HepG2 (cell line): Measurements from ENCODE around the gene SQOR. TPM values are rescaled to one million over a fixed set of nuclear protein-coding genes. Genes with fewer than 3 reads are reported as not detected.

Experiments
- CENPT ChIP-seq: sonication (generic); formaldehyde crosslinking; IDR thresholded peaks from 2 replicates; pipeline ENCODE4 v1.8.0; 2022; ENCODE audit warnings: low read depth, mild to moderate bottlenecking, moderate library complexity, missing genetic modification reagents
- MLXIP ChIP-seq: sonication (generic); formaldehyde crosslinking; IDR thresholded peaks from 2 replicates; pipeline ENCODE4 v1.9.0; 2021; ENCODE audit warnings: missing genetic modification reagents, borderline replicate concordance
- RFX5 ChIP-seq: IDR thresholded peaks from 2 replicates; pipeline ENCODE4 v1.6.1; 2011; ENCODE audit warnings: low read depth, low read length, improper control_type of control experiment
- RNF2 ChIP-seq: fragments of 450-650 bp; conservative IDR thresholded peaks from 2 replicates; pipeline ENCODE4 v1.6.1; 2016; ENCODE audit warnings: low read depth
- SRF ChIP-seq: IDR thresholded peaks from 2 replicates; pipeline ENCODE4 v1.6.1; 2011; ENCODE audit warnings: mild to moderate bottlenecking, low read depth, low read length, moderate library complexity
- TERF1 ChIP-seq: sonication (generic); formaldehyde crosslinking; IDR thresholded peaks from 2 replicates; pipeline ENCODE4 v1.8.0; 2022; ENCODE audit warnings: mild to moderate bottlenecking, missing genetic modification reagents, moderate library complexity
- TRIM22 ChIP-seq: fragments of 450-650 bp; IDR thresholded peaks from 2 replicates; pipeline ENCODE4 v1.6.1; 2017
- ZNF232 ChIP-seq: sonication (generic); formaldehyde crosslinking; IDR thresholded peaks from 2 replicates; pipeline ENCODE4 v1.4.0; 2020; ENCODE audit warnings: missing genetic modification reagents, borderline replicate concordance
- ZNF282 ChIP-seq: fragments of 450-650 bp; IDR thresholded peaks from 2 replicates; pipeline ENCODE4 v1.6.1; 2018; ENCODE audit not compliant: partially characterized antibody
- ZNF354B ChIP-seq: sonication (generic); formaldehyde crosslinking; IDR thresholded peaks from 2 replicates; pipeline ENCODE4 v1.8.0; 2022; ENCODE audit warnings: mild to moderate bottlenecking, missing genetic modification reagents
- ZNF7 ChIP-seq: IDR thresholded peaks from 2 replicates; pipeline ENCODE4 v1.6.1; 2016; ENCODE audit warnings: missing biosample characterization, missing genetic modification reagents
- polyA plus RNA-seq, 8 experiments: library from polyadenylated mRNA; depleted of rRNA in 3 of 8; stranded (reverse) in 7 of 8; unstranded in 1 of 8; fragments of >200 nt; fragmentation: Illumina TruSeq in 4 of 8; extraction: Trizol in 4 of 8; gene quantifications; 2 replicates each; pipeline versions ENCODE4 v1.2.1 to v1.2.3, GENCODE V29; 2011 to 2016; ENCODE audit warnings: low read depth in 4 of 8, missing spikeins in 1 of 8, mixed read lengths in 1 of 8; ENCODE audit not compliant: insufficient read depth in 1 of 8
- total RNA-seq, 5 experiments: library from RNA; depleted of rRNA; stranded (reverse); fragments of >200 nt; fragmentation: Illumina TruSeq; extraction: Trizol; gene quantifications; 2 replicates each; pipeline ENCODE4 v1.2.3, GENCODE V29; 2016; ENCODE audit warnings: low read depth in 1 of 5
- TF ChIP-seq, protein P1 (sequence below): sonication (generic); formaldehyde crosslinking; IDR thresholded peaks from 2 replicates; pipeline ENCODE4 v1.5.0; 2020; ENCODE audit warnings: missing genetic modification reagents
- TF ChIP-seq, protein P2 (sequence below): sonication (generic); formaldehyde crosslinking; IDR thresholded peaks from 2 replicates; pipeline ENCODE4 v1.8.0; 2022; ENCODE audit warnings: missing genetic modification reagents, low read depth, mild to moderate bottlenecking, borderline replicate concordance
- TF ChIP-seq, protein P3 (sequence below): sonication (generic); formaldehyde crosslinking; IDR thresholded peaks from 2 replicates; pipeline ENCODE4 v1.4.0; 2020; ENCODE audit warnings: mild to moderate bottlenecking, missing genetic modification reagents

Gene SQOR
- total and polyA plus RNA-seq, 2 of the 13 experiments (the other 11 are each of a cell fraction or from before 2014, with no cell fraction given) = 19.3 to 19.4 TPM

GRCh38 chr15:45587095-45587862, 47.5 kb upstream of the SQOR start, which contains the start of gene BLOC1S6 (continued):
- TF ChIP-seq, protein P1, sequence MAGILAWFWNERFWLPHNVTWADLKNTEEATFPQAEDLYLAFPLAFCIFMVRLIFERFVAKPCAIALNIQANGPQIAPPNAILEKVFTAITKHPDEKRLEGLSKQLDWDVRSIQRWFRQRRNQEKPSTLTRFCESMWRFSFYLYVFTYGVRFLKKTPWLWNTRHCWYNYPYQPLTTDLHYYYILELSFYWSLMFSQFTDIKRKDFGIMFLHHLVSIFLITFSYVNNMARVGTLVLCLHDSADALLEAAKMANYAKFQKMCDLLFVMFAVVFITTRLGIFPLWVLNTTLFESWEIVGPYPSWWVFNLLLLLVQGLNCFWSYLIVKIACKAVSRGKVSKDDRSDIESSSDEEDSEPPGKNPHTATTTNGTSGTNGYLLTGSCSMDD (CRISPR knock-in tag) = no peak
- no peak for TF ChIP-seq SRF
- 0 out of 2 replicates have a peak, but pooled peaks have one; percentile 72 for TF ChIP-seq ZNF354B (CRISPR knock-in tag)
- TF ChIP-seq ZNF282 = no peak
- no peak; the same call in none of the 2 replicates for TF ChIP-seq MLXIP
- TF ChIP-seq RNF2 = peak; percentile 94
- TF ChIP-seq TERF1 (CRISPR knock-in tag) = 0 out of 2 replicates have a peak, but pooled peaks have one; percentile 45
- TF ChIP-seq CENPT (CRISPR knock-in tag) = 0 out of 2 replicates have a peak, but pooled peaks have one; percentile 39
- no peak; the same call in 1 of the 2 replicates for TF ChIP-seq ZNF232 (CRISPR knock-in tag)
- TF ChIP-seq, protein P2, sequence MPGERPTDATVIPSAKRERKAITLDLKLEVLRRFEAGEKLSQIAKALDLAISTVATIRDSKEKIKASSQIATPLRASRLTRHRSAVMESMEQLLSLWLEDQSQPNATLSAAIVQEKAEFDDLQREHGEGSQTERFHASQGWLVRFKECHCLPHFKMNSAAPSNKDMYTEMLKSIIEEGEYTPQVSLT (CRISPR knock-in tag) = peak; percentile 95
- TF ChIP-seq TRIM22 = no peak
- TF ChIP-seq ZNF7 (CRISPR knock-in tag) = no peak; the same call in 1 of the 2 replicates
- TF ChIP-seq, protein P3, sequence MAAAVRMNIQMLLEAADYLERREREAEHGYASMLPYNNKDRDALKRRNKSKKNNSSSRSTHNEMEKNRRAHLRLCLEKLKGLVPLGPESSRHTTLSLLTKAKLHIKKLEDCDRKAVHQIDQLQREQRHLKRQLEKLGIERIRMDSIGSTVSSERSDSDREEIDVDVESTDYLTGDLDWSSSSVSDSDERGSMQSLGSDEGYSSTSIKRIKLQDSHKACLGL = no peak; the same call in 1 of the 2 replicates
- TF ChIP-seq RFX5 = no peak
